GM23248 (cell line): ENCODE data around the gene PCNA. TPM values are rescaled to one million over a fixed set of nuclear protein-coding genes. Genes with fewer than 3 reads are reported as not detected.
A peak's percentile ranks its signal among the peaks of the same experiment; 100 is the strongest.
"Not testable (repeated sequence)": the region's sequence is repeated elsewhere in the genome, so short reads cannot be mapped to it uniquely, and the experiment has no call there.

Experiments used
- DNase-seq: peaks from one replicate; pipeline ENCODE4 v3.0.0-alpha.2; 2015
- H2AFZ ChIP-seq: fragments of 200-600 bp; sonication (generic); 2 replicates; pipeline ENCODE4 v1.6.1; 2016; ENCODE audit warnings: antibody characterized with exemption
- H3F3A ChIP-seq: fragments of 200-600 bp; sonication (generic); 2 replicates; pipeline ENCODE4 v1.6.1; 2016; ENCODE audit warnings: mild to moderate bottlenecking, antibody characterized with exemption, mixed run types; ENCODE audit not compliant: insufficient read depth
- H3K27ac ChIP-seq: fragments of 200-600 bp; sonication (generic); 2 replicates; pipeline ENCODE4 v1.5.1; 2016; ENCODE audit warnings: mild to moderate bottlenecking
- H3K27me3 ChIP-seq: fragments of 200-600 bp; sonication (generic); replicated peaks from 2 replicates; pipeline ENCODE4 v1.6.1; 2016; ENCODE audit warnings: mild to moderate bottlenecking; ENCODE audit not compliant: insufficient read depth
- H3K36me3 ChIP-seq: fragments of 200-600 bp; sonication (generic); 2 replicates; pipeline ENCODE4 v1.6.1; 2016; ENCODE audit warnings: low read depth, mild to moderate bottlenecking
- H3K4me1 ChIP-seq: fragments of 200-600 bp; sonication (generic); 2 replicates; pipeline ENCODE4 v1.6.1; 2016; ENCODE audit warnings: mild to moderate bottlenecking; ENCODE audit not compliant: insufficient read depth
- H3K4me2 ChIP-seq: fragments of 200-600 bp; sonication (generic); one replicate; pipeline ENCODE4 v1.6.1; 2016; ENCODE audit warnings: mild to moderate bottlenecking; ENCODE audit not compliant: unreplicated experiment
- H3K4me3 ChIP-seq: fragments of 200-600 bp; sonication (generic); 2 replicates; pipeline ENCODE4 v1.5.1; 2016; ENCODE audit warnings: mild to moderate bottlenecking
- H3K79me2 ChIP-seq: fragments of 200-600 bp; sonication (generic); 2 replicates; pipeline ENCODE4 v1.6.1; 2016; ENCODE audit warnings: mild to moderate bottlenecking; ENCODE audit not compliant: insufficient read depth
- H3K9ac ChIP-seq: fragments of 200-600 bp; sonication (generic); 2 replicates; pipeline ENCODE4 v1.6.1; 2016; ENCODE audit warnings: mild to moderate bottlenecking
- H3K9me2 ChIP-seq: fragments of 200-600 bp; sonication (generic); 2 replicates; pipeline ENCODE4 v1.6.1; 2016; ENCODE audit warnings: mixed run types, mild to moderate bottlenecking, moderate library complexity; ENCODE audit not compliant: insufficient read depth
- H3K9me3 ChIP-seq: fragments of 200-600 bp; sonication (generic); one replicate; pipeline ENCODE4 v1.6.1; 2017; ENCODE audit warnings: low read depth
- H4K20me1 ChIP-seq: fragments of 200-600 bp; sonication (generic); 2 replicates; pipeline ENCODE4 v1.6.0; 2016; ENCODE audit not compliant: insufficient read depth
- EZH2 ChIP-seq: fragments of 200-600 bp; sonication (generic); IDR thresholded peaks from 2 replicates; pipeline ENCODE4 v1.6.1; 2018; ENCODE audit warnings: antibody characterized with exemption, mild to moderate bottlenecking; ENCODE audit not compliant: insufficient read depth, poor library complexity, severe bottlenecking
- EZH2phosphoT487 ChIP-seq: fragments of 200-600 bp; sonication (generic); IDR thresholded peaks from 2 replicates; pipeline ENCODE4 v1.6.1; 2018; ENCODE audit warnings: antibody characterized with exemption, moderate library complexity, mild to moderate bottlenecking, low read depth; ENCODE audit not compliant: insufficient read depth
- WGBS, 2 experiments: methylation state at CpG; one replicate each; pipeline ENCODE4 v1.1.6; 2015 to 2017; ENCODE audit warnings: low lambda C conversion rate in 2 of 2, low coverage in 1 of 2; ENCODE audit errors: missing lambda C conversion rate in 2 of 2; 5-methylcytosine and 5-hydroxymethylcytosine counted together
- in situ Hi-C: fragments of 300-500 bp; cut with MboI; formaldehyde crosslinking; loops from 2 replicates; pipeline ENCODE4 v1.15.0; 2020
- polyA plus RNA-seq: library from polyadenylated mRNA; unstranded; fragments of >200 nt; fragmentation: Nextera tagmentation; extraction: Ambion mirVana; gene quantifications from 2 replicates; pipeline ENCODE4 v1.2.1, GENCODE V29; 2016
- total RNA-seq: library from RNA; depleted of rRNA; stranded (reverse); fragments of >200 nt; shearing (Covaris generic); gene quantifications from 2 replicates; pipeline ENCODE4 v1.2.3, GENCODE V29; 2014

The PCNA gene
- total and polyA plus RNA-seq, 2 experiments from 2014 or later: 84.8 to 116 TPM

- H3K9me3 ChIP-seq: no peaks in the 10 kb centered on the region
- peak overlapping the region; percentile 75 for H3K4me2 ChIP-seq
- H3K9ac ChIP-seq: peak overlapping the region; percentile 72
- H2AFZ ChIP-seq: peak overlapping the region; percentile 83
- no peaks in the 10 kb centered on the region for H3K9me2 ChIP-seq
- in situ Hi-C loops: no loop called here
- WGBS, 2 experiments: 35 to 52% methylated on average over 11 of the region's 11 CpGs
- H3K4me3 ChIP-seq: peak overlapping the region; percentile 69
- no peak for TF ChIP-seq EZH2phosphoT487
- no peak for TF ChIP-seq EZH2
- no peaks in the 10 kb centered on the region for H3K79me2 ChIP-seq
- peak; percentile 87 for DNase-seq
- peak overlapping the region; percentile 58 for H3K27ac ChIP-seq
- no peaks in the 10 kb centered on the region for H4K20me1 ChIP-seq
- H3F3A ChIP-seq: peaks cover 17% of the 10 kb centered on the region; the same call in 1 of the 2 replicates
- no peaks in the 10 kb centered on the region for H3K27me3 ChIP-seq
- H3K36me3 ChIP-seq: no peaks in the 10 kb centered on the region
- peaks cover 12% of the 10 kb centered on the region for H3K4me1 ChIP-seq
Measured at GRCh38 chr20:5078399-5078958, 41.3 kb downstream of the PCNA start.

- H3K4me2 ChIP-seq: peak overlapping the region; percentile 75
- peak overlapping the region; percentile 69 for H3K4me3 ChIP-seq
- peak; percentile 3 for DNase-seq
Measured at GRCh38 chr20:5077761-5078387, 41.9 kb downstream of the PCNA start.

GRCh38 chr20:5076913-5077312, 42.8 kb downstream of the PCNA start:
- Histone ChIP-seq H3F3A (peaks cover 17% of the 10 kb centered on the region; the same call in 1 of the 2 replicates), H3K4me1 (peaks cover 20% of the 10 kb centered on the region)
- H3K4me2 ChIP-seq, H2AFZ ChIP-seq, H3K9me2 ChIP-seq, H3K9me3 ChIP-seq, H3K36me3 ChIP-seq, H3K27me3 ChIP-seq, H3K27ac ChIP-seq, H3K79me2 ChIP-seq, DNase-seq, in situ Hi-C loops, H3K4me3 ChIP-seq, H4K20me1 ChIP-seq, H3K9ac ChIP-seq: not testable (repeated sequence)
- 77 to 92% methylated on average over 2 of the region's 2 CpGs for WGBS, 2 experiments

More at GRCh38 chr20:5077761-5078387, 41.9 kb downstream of the PCNA start:
- Histone ChIP-seq H3K9me3 (no peaks in the 10 kb centered on the region), H3K36me3 (no peaks in the 10 kb centered on the region), H2AFZ (peak overlapping the region; percentile 83), H3K9ac (peak overlapping the region; percentile 72), H3K4me1 (peaks cover 18% of the 10 kb centered on the region), H4K20me1 (no peaks in the 10 kb centered on the region), H3K9me2 (no peaks in the 10 kb centered on the region), H3K27ac (peak overlapping the region; percentile 58), H3F3A (peaks cover 17% of the 10 kb centered on the region; the same call in 1 of the 2 replicates), H3K79me2 (no peaks in the 10 kb centered on the region), H3K27me3 (no peaks in the 10 kb centered on the region)
- TF ChIP-seq EZH2phosphoT487: no peak
- TF ChIP-seq EZH2: no peak
- 68 to 72% methylated on average over 4 of the region's 4 CpGs for WGBS, 2 experiments
- in situ Hi-C loops: no loop called here

- H3K4me2 ChIP-seq: no peak overlapping the region
- H3K36me3 ChIP-seq: no peaks in the 10 kb centered on the region
- H3F3A ChIP-seq: 0 out of 2 replicates have a peak, but pooled peaks cover 5% of the 10 kb centered on the region
- in situ Hi-C loops: no loop called here
- H4K20me1 ChIP-seq: no peaks in the 10 kb centered on the region
- peaks cover 12% of the 10 kb centered on the region for H3K4me1 ChIP-seq
- no peaks in the 10 kb centered on the region for H3K79me2 ChIP-seq
- no peak overlapping the region for H3K4me3 ChIP-seq
- no peak overlapping the region for H3K27ac ChIP-seq
- no peak for DNase-seq
- H3K9me2 ChIP-seq: no peaks in the 10 kb centered on the region
- no peak overlapping the region for H3K9ac ChIP-seq
- 93 to 96% methylated on average over 3 of the region's 3 CpGs for WGBS, 2 experiments
- no peaks in the 10 kb centered on the region for H3K27me3 ChIP-seq
- no peaks in the 10 kb centered on the region for H3K9me3 ChIP-seq
- no peak for TF ChIP-seq EZH2
- no peak for TF ChIP-seq EZH2phosphoT487
- H2AFZ ChIP-seq: no peak overlapping the region
Measured at GRCh38 chr20:5074232-5074674, 45.5 kb downstream of the PCNA start.
